ENCODE results near the gene FOXL1. TPM values are rescaled to one million over a fixed set of nuclear protein-coding genes. Genes with fewer than 3 reads are reported as not detected.

FOXL1 gene
- total RNA-seq, 1 experiment from 2014 or later, result 7.5 TPM

DNA sequence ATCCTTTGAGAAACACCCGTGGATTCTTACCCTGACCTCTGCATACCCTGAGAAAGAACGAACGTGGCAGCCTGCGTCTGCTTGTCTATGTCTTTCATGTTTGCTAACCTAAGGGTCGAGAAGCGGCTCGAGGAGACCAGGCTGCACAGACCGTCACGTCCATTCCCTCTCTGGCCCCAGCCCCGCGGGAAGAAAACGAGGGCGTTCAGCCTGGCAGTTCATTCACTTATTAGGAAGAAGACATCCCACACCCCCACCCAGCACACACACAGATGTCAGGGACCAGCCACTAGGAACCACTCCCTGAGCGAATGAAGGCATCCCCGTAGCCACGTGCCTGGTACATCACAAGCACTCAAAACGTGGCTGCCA is 22.7 kb upstream of the FOXL1 start:
- Histone ChIP-seq H2AFZ (ENCODE audit: low read depth, low read length, poor library complexity, severe bottlenecking) (no peak overlapping the region), H3K9ac (ENCODE audit: low read length) (peak overlapping the region; percentile 94), H3K79me2 (ENCODE audit: insufficient read depth, low read length) (peaks cover 19% of the 10 kb centered on the region), H3K9me2 (ENCODE audit: insufficient read depth) (no peaks in the 10 kb centered on the region), H3K9me3 (ENCODE audit: control insufficient read depth in 1 of 2, insufficient read depth in 1 of 2, low read depth in 1 of 2, low read length in 2 of 2) (no peaks in the 10 kb centered on the region), H3K4me1 (ENCODE audit: control insufficient read depth in 1 of 2, insufficient read depth in 2 of 2, low read length in 2 of 2) (peaks cover 4 to 15% of the 10 kb centered on the region in 2 experiments; a peak in 3 of 4 replicates), H3K36me3 (ENCODE audit: control insufficient read depth in 1 of 2, insufficient read depth in 2 of 2, low read length in 2 of 2) (peaks cover 7 to 15% of the 10 kb centered on the region in 2 experiments; a peak in 2 of 4 replicates), H3K27me3 (ENCODE audit: insufficient read depth, low read length) (peaks cover 4% of the 10 kb centered on the region; the same call in 1 of the 2 replicates), H3K27ac (ENCODE audit: low read depth, low read length) (peak overlapping the region; percentile 45), H3K4me3 (replicated peaks in 1 of 2; ENCODE audit: low read depth in 1 of 2, low read length in 2 of 2) (peak overlapping the region; percentile 92 to 93), H3K4me2 (ENCODE audit: low read length) (peak overlapping the region; percentile 97), H4K20me1 (ENCODE audit: insufficient read depth) (no peaks in the 10 kb centered on the region; the same call in 1 of the 2 replicates)
- ATAC-seq (no peak), DNase-seq (ENCODE audit: low read depth, low spot score) (no peak)
- ChIA-PET POLR2A (no interaction called here), CTCF (no interaction called here), RAD21 (ENCODE audit: low non-redundant PET in 1 of 2, low total read pairs in 2 of 2, uncharacterized antibody in 2 of 2, unreplicated experiment in 2 of 2) (no interaction called here)
- intact Hi-C loops (cut with micrococcal nuclease), result no loop called here
- no peak for TF ChIP-seq JUND (IDR thresholded peaks at IDR 0.05)
- no peak for TF ChIP-seq ELF1 (IDR thresholded peaks at IDR 0.05; ENCODE audit: borderline replicate concordance, low read depth)
- no peak for TF ChIP-seq EGR1 (IDR thresholded peaks at IDR 0.05; ENCODE audit: low read depth)
- TF ChIP-seq, protein P1, sequence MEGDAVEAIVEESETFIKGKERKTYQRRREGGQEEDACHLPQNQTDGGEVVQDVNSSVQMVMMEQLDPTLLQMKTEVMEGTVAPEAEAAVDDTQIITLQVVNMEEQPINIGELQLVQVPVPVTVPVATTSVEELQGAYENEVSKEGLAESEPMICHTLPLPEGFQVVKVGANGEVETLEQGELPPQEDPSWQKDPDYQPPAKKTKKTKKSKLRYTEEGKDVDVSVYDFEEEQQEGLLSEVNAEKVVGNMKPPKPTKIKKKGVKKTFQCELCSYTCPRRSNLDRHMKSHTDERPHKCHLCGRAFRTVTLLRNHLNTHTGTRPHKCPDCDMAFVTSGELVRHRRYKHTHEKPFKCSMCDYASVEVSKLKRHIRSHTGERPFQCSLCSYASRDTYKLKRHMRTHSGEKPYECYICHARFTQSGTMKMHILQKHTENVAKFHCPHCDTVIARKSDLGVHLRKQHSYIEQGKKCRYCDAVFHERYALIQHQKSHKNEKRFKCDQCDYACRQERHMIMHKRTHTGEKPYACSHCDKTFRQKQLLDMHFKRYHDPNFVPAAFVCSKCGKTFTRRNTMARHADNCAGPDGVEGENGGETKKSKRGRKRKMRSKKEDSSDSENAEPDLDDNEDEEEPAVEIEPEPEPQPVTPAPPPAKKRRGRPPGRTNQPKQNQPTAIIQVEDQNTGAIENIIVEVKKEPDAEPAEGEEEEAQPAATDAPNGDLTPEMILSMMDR (IDR thresholded peaks at IDR 0.05 in 2 of 3, conservative IDR thresholded peaks at IDR 0.05 in 1 of 3; ENCODE audit: borderline replicate concordance in 1 of 3, insufficient read depth in 1 of 3, low read depth in 2 of 3, low read length in 2 of 3), result no peak
- no TSS peak for BruUV-seq (replicated peaks)

DNA sequence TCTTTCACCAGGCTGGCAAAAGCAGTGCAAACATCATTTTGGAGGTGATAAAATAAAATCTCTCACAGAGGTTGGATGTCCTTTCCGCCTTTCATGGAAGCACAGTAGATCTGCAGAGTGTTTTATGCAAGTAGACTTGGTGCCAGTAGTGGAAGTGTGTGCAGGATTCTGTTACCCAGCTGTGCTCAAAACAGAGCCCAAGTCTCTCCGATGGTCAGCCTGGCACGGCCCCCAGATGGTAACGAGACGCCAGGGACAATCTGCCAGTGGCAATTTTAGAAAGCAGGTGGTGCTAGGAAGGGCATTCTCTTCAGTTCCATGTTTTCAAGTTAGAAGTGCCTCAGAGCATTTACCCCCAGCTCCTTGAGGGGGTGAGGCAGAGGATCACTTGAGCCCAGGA is 21.8 kb upstream of the FOXL1 start:
- no peak overlapping the region for H3K27ac ChIP-seq (ENCODE audit: low read depth, low read length)
- no peak overlapping the region for H3K4me3 ChIP-seq (replicated peaks in 1 of 2; ENCODE audit: low read depth in 1 of 2, low read length in 2 of 2)
- intact Hi-C loops (cut with micrococcal nuclease), result no loop called here
- ChIA-PET POLR2A (no interaction called here), RAD21 (ENCODE audit: low non-redundant PET in 1 of 2, low total read pairs in 2 of 2, uncharacterized antibody in 2 of 2, unreplicated experiment in 2 of 2) (no interaction called here), CTCF (no interaction called here)
- peaks cover 4 to 15% of the 10 kb centered on the region in 2 experiments; a peak in 3 of 4 replicates for H3K4me1 ChIP-seq (ENCODE audit: control insufficient read depth in 1 of 2, insufficient read depth in 2 of 2, low read length in 2 of 2)
- H3K79me2 ChIP-seq (ENCODE audit: insufficient read depth, low read length), result peaks cover 19% of the 10 kb centered on the region
- no peak overlapping the region for H3K4me2 ChIP-seq (ENCODE audit: low read length)
- no peak for ATAC-seq
- peaks cover 0 to 12% of the 10 kb centered on the region in 2 experiments; a peak in 2 of 4 replicates for H3K36me3 ChIP-seq (ENCODE audit: control insufficient read depth in 1 of 2, insufficient read depth in 2 of 2, low read length in 2 of 2)
- no peaks in the 10 kb centered on the region for H3K9me2 ChIP-seq (ENCODE audit: insufficient read depth)
- no peaks in the 10 kb centered on the region; the same call in 1 of the 2 replicates for H4K20me1 ChIP-seq (ENCODE audit: insufficient read depth)
- no TSS peak for BruUV-seq (replicated peaks)
- no peaks in the 10 kb centered on the region for H3K9me3 ChIP-seq (ENCODE audit: control insufficient read depth in 1 of 2, insufficient read depth in 1 of 2, low read depth in 1 of 2, low read length in 2 of 2)
- peaks cover 4% of the 10 kb centered on the region; the same call in 1 of the 2 replicates for H3K27me3 ChIP-seq (ENCODE audit: insufficient read depth, low read length)
- H2AFZ ChIP-seq (ENCODE audit: low read depth, low read length, poor library complexity, severe bottlenecking), result no peak overlapping the region
- H3K9ac ChIP-seq (ENCODE audit: low read length), result no peak overlapping the region
- DNase-seq (ENCODE audit: low read depth, low spot score), result no peak
- TF ChIP-seq SRF (IDR thresholded peaks at IDR 0.05; ENCODE audit: low read depth) (no peak), YY1 (IDR thresholded peaks at IDR 0.05; ENCODE audit: extremely low read depth, insufficient replicate concordance, low read depth, low read length) (no peak), SP1 (IDR thresholded peaks at IDR 0.05; ENCODE audit: low read depth) (no peak), EZH2phosphoT487 (IDR thresholded peaks at IDR 0.05; ENCODE audit: borderline replicate concordance) (no peak), FOSL1 (IDR thresholded peaks at IDR 0.05; ENCODE audit: low read depth) (no peak), EGR1 (IDR thresholded peaks at IDR 0.05; ENCODE audit: low read depth) (no peak), POLR2A (IDR thresholded peaks at IDR 0.05; ENCODE audit: borderline replicate concordance, extremely low read depth, insufficient read depth, insufficient read length) (no peak)
- TF ChIP-seq, protein P2, sequence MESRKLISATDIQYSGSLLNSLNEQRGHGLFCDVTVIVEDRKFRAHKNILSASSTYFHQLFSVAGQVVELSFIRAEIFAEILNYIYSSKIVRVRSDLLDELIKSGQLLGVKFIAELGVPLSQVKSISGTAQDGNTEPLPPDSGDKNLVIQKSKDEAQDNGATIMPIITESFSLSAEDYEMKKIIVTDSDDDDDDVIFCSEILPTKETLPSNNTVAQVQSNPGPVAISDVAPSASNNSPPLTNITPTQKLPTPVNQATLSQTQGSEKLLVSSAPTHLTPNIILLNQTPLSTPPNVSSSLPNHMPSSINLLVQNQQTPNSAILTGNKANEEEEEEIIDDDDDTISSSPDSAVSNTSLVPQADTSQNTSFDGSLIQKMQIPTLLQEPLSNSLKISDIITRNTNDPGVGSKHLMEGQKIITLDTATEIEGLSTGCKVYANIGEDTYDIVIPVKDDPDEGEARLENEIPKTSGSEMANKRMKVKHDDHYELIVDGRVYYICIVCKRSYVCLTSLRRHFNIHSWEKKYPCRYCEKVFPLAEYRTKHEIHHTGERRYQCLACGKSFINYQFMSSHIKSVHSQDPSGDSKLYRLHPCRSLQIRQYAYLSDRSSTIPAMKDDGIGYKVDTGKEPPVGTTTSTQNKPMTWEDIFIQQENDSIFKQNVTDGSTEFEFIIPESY (IDR thresholded peaks at IDR 0.05; ENCODE audit: extremely low read depth, insufficient replicate concordance, low read length), result no peak
- TF ChIP-seq, protein P1 (IDR thresholded peaks at IDR 0.05 in 2 of 3, conservative IDR thresholded peaks at IDR 0.05 in 1 of 3; ENCODE audit: borderline replicate concordance in 1 of 3, insufficient read depth in 1 of 3, low read depth in 2 of 3, low read length in 2 of 3), result no peak

Data from HCT116 (cell line).